GM12878 (cell line): ENCODE measurements around the gene KIAA1671. TPM values are rescaled to one million over a fixed set of nuclear protein-coding genes. Genes with fewer than 3 reads are reported as not detected.
A peak's percentile ranks its signal among the peaks of the same experiment; 100 is the strongest.

Experiments used
- ATAC-seq: fragments of 200-7000 bp; cut with Tn5 transposase; 3 replicates; pipeline ENCODE4 v1.9.1; 2020; ENCODE audit warnings: mild to moderate bottlenecking, moderate library complexity
- BruUV-seq: library from RNA; stranded (reverse); fragments of 400-500 nt; replicated peaks from 2 replicates; lab custom pipeline; 2021; lab: Mats Ljungman, UMichigan
- CTCF ChIA-PET: fragments of 300-600 bp; sonication (Branson Sonifier 250); formaldehyde crosslinking; extraction: SDS; loops from one replicate; lab custom pipeline; 2021; ENCODE audit warnings: inconsistent platforms; lab: Yijun Ruan, JAX
- POLR2A ChIA-PET: fragments of 350-600 bp; formaldehyde crosslinking; extraction: SDS; loops from one replicate; lab custom pipeline; 2021; ENCODE audit warnings: inconsistent platforms; lab: Charles Lee
- RAD21 ChIA-PET: fragments of 300-600 bp; sonication (Branson Sonifier 250); formaldehyde crosslinking; loops from one replicate; lab custom pipeline; 2023; ENCODE audit warnings: antibody characterized with exemption; ENCODE audit not compliant: unreplicated experiment; lab: Charles Lee
- SMC1A ChIA-PET: fragments of 300-600 bp; sonication (Branson Sonifier 250); formaldehyde crosslinking; loops from one replicate; lab custom pipeline; 2023; ENCODE audit not compliant: unreplicated experiment, uncharacterized antibody; lab: Charles Lee
- DNase-seq: peaks from one replicate; pipeline ENCODE4 v3.0.0-alpha.2; 2011; ENCODE audit warnings: low read depth, low spot score
- FAIRE-seq: peaks from 3 replicates; lab custom pipeline; 2011; peaks lifted over from hg19 to GRCh38; lab: Jason Lieb, UNC
- H2AFZ ChIP-seq: 2 replicates; pipeline ENCODE4 v1.6.0; 2011; ENCODE audit warnings: low read depth, low read length, control low read depth; ENCODE audit not compliant: control insufficient read depth
- H3K27ac ChIP-seq: 2 replicates; pipeline ENCODE4 v1.5.1; 2011; ENCODE audit warnings: control low read depth; ENCODE audit not compliant: control insufficient read depth, insufficient read depth
- H3K27me3 ChIP-seq, 2 experiments: replicated peaks in 1 of 2; 2 replicates each; pipeline versions ENCODE4 v1.6.0 to v1.6.1; 2011; ENCODE audit warnings: low read length in 1 of 2; ENCODE audit not compliant: control insufficient read depth in 2 of 2, insufficient read depth in 2 of 2
- H3K36me3 ChIP-seq, 2 experiments: 2 replicates each; pipeline ENCODE4 v1.5.1; 2011; ENCODE audit warnings: low read length in 1 of 2; ENCODE audit not compliant: control insufficient read depth in 2 of 2, insufficient read depth in 2 of 2
- H3K4me1 ChIP-seq: 2 replicates; pipeline ENCODE4 v1.6.1; 2011; ENCODE audit warnings: mild to moderate bottlenecking, low read length, moderate library complexity, mixed read lengths; ENCODE audit not compliant: control insufficient read depth, insufficient read depth
- H3K4me2 ChIP-seq: 2 replicates; pipeline ENCODE4 v1.6.0; 2011; ENCODE audit warnings: control low read depth; ENCODE audit not compliant: control insufficient read depth, insufficient read depth
- H3K4me3 ChIP-seq: fragments of 200-600 bp; sonication (generic); 2 replicates; pipeline ENCODE4 v1.5.1; 2016
- H3K79me2 ChIP-seq: 2 replicates; pipeline ENCODE4 v1.6.0; 2011; ENCODE audit warnings: low read length; ENCODE audit not compliant: control insufficient read depth, insufficient read depth
- H3K9ac ChIP-seq: 2 replicates; pipeline ENCODE4 v1.8.0; 2011; ENCODE audit warnings: low read length, control low read depth, mixed read lengths; ENCODE audit not compliant: control insufficient read depth, insufficient read depth
- H3K9me3 ChIP-seq: replicated peaks from 3 replicates; pipeline ENCODE4 v1.5.1; 2011; ENCODE audit warnings: mild to moderate bottlenecking, low read length; ENCODE audit not compliant: control insufficient read depth, insufficient read depth
- H4K20me1 ChIP-seq: 2 replicates; pipeline ENCODE4 v1.6.0; 2011; ENCODE audit not compliant: control insufficient read depth, insufficient read depth
- BRCA1 ChIP-seq: IDR thresholded peaks from 2 replicates; pipeline ENCODE4 v1.6.1; 2011; ENCODE audit warnings: low read depth, low read length, improper control_type of control experiment
- DPF2 ChIP-seq: fragments of 450-650 bp; IDR thresholded peaks from 2 replicates; pipeline ENCODE4 v1.6.1; 2017; ENCODE audit warnings: mild to moderate bottlenecking
- NFXL1 ChIP-seq: fragments of 450-650 bp; IDR thresholded peaks from 2 replicates; pipeline ENCODE4 v1.6.1; 2017; ENCODE audit warnings: antibody characterized with exemption, mild to moderate bottlenecking, borderline replicate concordance
- NFYA ChIP-seq: IDR thresholded peaks from 2 replicates; pipeline ENCODE4 v1.6.1; 2011; ENCODE audit warnings: low read depth, mild to moderate bottlenecking, low read length, improper control_type of control experiment, borderline replicate concordance
- PAX5 ChIP-seq: IDR thresholded peaks from 2 replicates; pipeline ENCODE4 v1.6.1; 2011; ENCODE audit warnings: low read depth, low read length, borderline replicate concordance
- SIX5 ChIP-seq: IDR thresholded peaks from 2 replicates; pipeline ENCODE4 v1.6.1; 2011; ENCODE audit warnings: mild to moderate bottlenecking, low read depth, low read length, moderate library complexity; ENCODE audit not compliant: severe bottlenecking
- SPI1 ChIP-seq: IDR thresholded peaks from 2 replicates; pipeline ENCODE4 v1.6.1; 2011; ENCODE audit warnings: low read depth, mild to moderate bottlenecking, low read length, moderate library complexity, borderline replicate concordance; ENCODE audit not compliant: insufficient read depth
- TARDBP ChIP-seq: IDR thresholded peaks from 2 replicates; pipeline ENCODE4 v1.6.1; 2016; ENCODE audit warnings: borderline replicate concordance
- ZZZ3 ChIP-seq: IDR thresholded peaks from 2 replicates; pipeline ENCODE4 v1.6.1; 2011; ENCODE audit warnings: low read depth; ENCODE audit not compliant: control insufficient read depth, insufficient read length
- WGBS: methylation state at CpG from one replicate; pipeline ENCODE4 v1.1.6; 2016; ENCODE audit warnings: low lambda C conversion rate; ENCODE audit not compliant: insufficient replicate concordance, insufficient coverage; ENCODE audit errors: missing lambda C conversion rate; 5-methylcytosine and 5-hydroxymethylcytosine counted together
- in situ Hi-C: fragments of 300-500 bp; cut with MboI; formaldehyde crosslinking; loops from 9 replicates; pipeline ENCODE4 v1.14.3; 2018; ENCODE audit warnings: mixed read lengths
- intact Hi-C: fragments of 100-400 bp; cut with micrococcal nuclease; formaldehyde crosslinking; loops from one replicate; pipeline ENCODE4 v1.14.2; 2022; ENCODE audit not compliant: unreplicated experiment
- polyA plus RNA-seq, 11 experiments: library from polyadenylated mRNA; depleted of rRNA in 4 of 11; unstranded in 6 of 11; stranded (reverse) in 5 of 11; fragments of >200 nt; fragmentation: Nextera tagmentation in 4 of 11; fragmentation: Illumina TruSeq in 1 of 11; extraction: Ambion mirVana in 4 of 11; extraction: Trizol in 1 of 11; gene quantifications; 1 replicate in 1 of 11; 2 replicates in 10 of 11; pipeline versions ENCODE4 v1.2.1 to v1.2.3, GENCODE V29; 2011 to 2016; ENCODE audit warnings: inconsistent platforms in 2 of 11, missing spikeins in 2 of 11, low read depth in 1 of 11
- total RNA-seq, 4 experiments: library from RNA; depleted of rRNA in 3 of 4; stranded (reverse); fragments of >200 nt in 3 of 4; fragmentation: Illumina TruSeq in 1 of 4; extraction: Trizol in 1 of 4; gene quantifications; 2 replicates each; pipeline versions ENCODE4 v1.2.1 to v1.2.3, GENCODE V29; 2013 to 2021

The KIAA1671 gene
- total and polyA plus RNA-seq, 10 of the 15 experiments (the other 5 are each of a cell fraction or from before 2014, with no cell fraction given): 0.05 to 2.7 (median 0.33) TPM

DNA sequence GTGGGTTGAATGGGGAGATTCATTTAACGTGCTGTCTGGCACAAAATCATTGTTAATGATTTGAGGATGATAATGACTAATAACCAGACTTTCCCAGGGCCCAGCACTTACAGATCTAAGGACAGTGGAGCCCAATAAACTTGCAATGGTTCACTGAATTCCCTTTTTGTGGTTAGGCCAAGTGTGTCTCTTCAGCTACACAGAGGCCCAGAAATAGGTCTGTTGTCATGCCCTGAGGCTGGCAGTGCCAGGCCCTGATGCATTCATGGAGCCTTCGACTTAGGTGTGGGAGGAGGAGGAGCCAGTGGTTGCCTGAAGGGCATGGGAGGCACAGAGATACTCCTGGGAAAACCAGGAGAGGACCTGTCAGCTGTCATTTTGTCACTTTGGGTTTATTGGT is 56.1 kb downstream of the KIAA1671 start (continued):
- TF ChIP-seq TARDBP (no peak), BRCA1 (no peak)

DNA sequence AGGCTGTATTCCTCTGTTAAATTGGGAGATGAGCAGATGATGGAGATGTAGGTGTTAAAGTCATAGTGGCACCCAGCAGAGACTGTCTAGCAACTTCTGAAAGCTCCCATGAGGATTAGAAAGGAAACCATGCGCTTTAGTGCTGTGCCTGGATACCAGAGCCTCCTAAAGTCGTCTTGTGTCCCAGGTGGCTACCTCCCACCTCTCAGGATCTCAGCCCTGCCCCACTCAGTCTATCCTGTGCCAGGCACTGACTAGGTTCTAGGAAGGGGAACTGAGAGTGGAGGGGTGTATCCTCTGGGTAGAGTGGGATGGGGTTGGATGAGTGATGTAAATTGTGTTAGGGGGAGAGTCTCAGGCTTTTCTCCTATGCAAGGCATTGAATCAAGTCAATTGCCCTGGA is 60.2 kb downstream of the KIAA1671 start:
- in situ Hi-C loops: no loop called here
- FAIRE-seq (no peak), ATAC-seq (peak; percentile 40; the same call in 2 of the 3 replicates), DNase-seq (no peak)
- POLR2A ChIA-PET: interaction anchor here (0.7 kb wide), 1 partner anchor 510 kb away, joined by 3 read pairs; no protein-coding TSS in a partner anchor
- no TSS peak for BruUV-seq
- Histone ChIP-seq H3K27ac (no peak overlapping the region), H3K36me3 (no peaks in the 10 kb centered on the region), H3K79me2 (no peaks in the 10 kb centered on the region), H3K4me1 (no peaks in the 10 kb centered on the region), H2AFZ (no peak overlapping the region), H3K9me3 (no peaks in the 10 kb centered on the region), H3K4me2 (no peak overlapping the region), H3K9ac (no peak overlapping the region), H4K20me1 (no peaks in the 10 kb centered on the region), H3K4me3 (no peak overlapping the region), H3K27me3 (no peaks in the 10 kb centered on the region)
- SMC1A ChIA-PET: no interaction called here
- WGBS: 0% methylated on average over 2 of the region's 2 CpGs
- intact Hi-C loops: no loop called here
- no peak for TF ChIP-seq ZZZ3
- TF ChIP-seq SIX5: no peak
- no peak for TF ChIP-seq PAX5
- TF ChIP-seq NFXL1: no peak
- TF ChIP-seq NFYA: no peak
- TF ChIP-seq DPF2: no peak
- TF ChIP-seq SPI1: peak; percentile 43; the same call in 1 of the 2 replicates
- CTCF ChIA-PET: interaction anchor here (1.6 kb wide), 1 partner anchor 38 kb away, joined by 3 read pairs; no protein-coding TSS in a partner anchor
- RAD21 ChIA-PET: no interaction called here
